Kidney tubule cell (primary cell): ENCODE data around the gene APBA3.

Source experiments
- DNase-seq: peaks from one replicate; pipeline ENCODE4 v3.0.0-alpha.2; 2018; ENCODE audit warnings: low spot score

The APBA3 gene

GRCh38 chr19:3788996-3789778 is 27.7 kb upstream of the APBA3 start:
- DNase-seq, result no peak

GRCh38 chr19:3785938-3786824 is 24.7 kb upstream of the APBA3 start, which contains the start of gene MATK:
MATK (minus strand) TSS chr19:3786381; CDS start chr19:3785135, 1,246 bp downstream.
- no peak for DNase-seq

- peak; percentile 4 for DNase-seq
Observed at GRCh38 chr19:3785451-3785937, 24.0 kb upstream of the APBA3 start.

GRCh38 chr19:3784607-3785450 is 23.3 kb upstream of the APBA3 start:
- peak; percentile 45 for DNase-seq

- DNase-seq, result no peak
Observed at GRCh38 chr19:3783660-3784584, 22.4 kb upstream of the APBA3 start.

DNA sequence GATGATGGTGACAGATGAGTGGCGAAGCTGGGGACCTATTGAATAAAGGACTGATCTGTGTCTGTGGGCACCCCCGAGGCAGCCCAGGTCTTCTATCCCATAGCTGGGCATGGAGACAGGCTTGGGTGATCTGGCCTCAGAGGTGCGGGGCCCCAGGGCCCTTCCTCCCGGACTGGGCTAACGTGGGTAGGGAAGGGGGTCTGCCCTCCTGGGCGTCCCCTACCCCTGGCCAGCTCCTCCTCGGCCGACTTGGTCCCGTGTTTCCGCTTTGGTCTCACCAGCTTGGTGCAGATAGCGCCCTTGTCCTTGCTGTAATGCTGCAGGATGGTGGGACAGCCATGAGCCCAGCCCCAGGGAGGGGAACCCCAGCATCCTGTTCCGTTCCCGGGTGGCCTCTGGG is 21.4 kb upstream of the APBA3 start:
- DNase-seq, result no peak

GRCh38 chr19:3782330-3782729 is 20.8 kb upstream of the APBA3 start:
- DNase-seq, result no peak

DNA sequence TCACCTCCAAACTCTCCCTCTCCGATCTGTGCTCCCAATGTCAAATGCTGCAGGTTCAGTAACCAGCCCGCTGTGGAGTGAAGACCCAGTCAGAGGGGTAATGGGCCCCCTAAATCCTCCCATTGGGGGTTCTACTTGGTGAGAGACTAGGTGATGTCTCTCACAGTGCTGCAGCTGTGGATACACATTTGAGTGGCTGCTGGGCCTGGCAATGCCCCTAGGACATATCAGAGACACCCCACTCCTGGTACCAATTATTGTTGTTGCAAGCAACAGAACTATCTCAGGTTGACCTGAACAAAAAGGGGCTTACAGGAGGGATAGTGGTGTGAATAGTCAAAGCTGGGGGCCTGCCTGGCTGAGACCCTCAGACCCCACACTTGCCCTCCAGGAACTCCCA is 20.1 kb upstream of the APBA3 start:
- DNase-seq, result no peak

DNA sequence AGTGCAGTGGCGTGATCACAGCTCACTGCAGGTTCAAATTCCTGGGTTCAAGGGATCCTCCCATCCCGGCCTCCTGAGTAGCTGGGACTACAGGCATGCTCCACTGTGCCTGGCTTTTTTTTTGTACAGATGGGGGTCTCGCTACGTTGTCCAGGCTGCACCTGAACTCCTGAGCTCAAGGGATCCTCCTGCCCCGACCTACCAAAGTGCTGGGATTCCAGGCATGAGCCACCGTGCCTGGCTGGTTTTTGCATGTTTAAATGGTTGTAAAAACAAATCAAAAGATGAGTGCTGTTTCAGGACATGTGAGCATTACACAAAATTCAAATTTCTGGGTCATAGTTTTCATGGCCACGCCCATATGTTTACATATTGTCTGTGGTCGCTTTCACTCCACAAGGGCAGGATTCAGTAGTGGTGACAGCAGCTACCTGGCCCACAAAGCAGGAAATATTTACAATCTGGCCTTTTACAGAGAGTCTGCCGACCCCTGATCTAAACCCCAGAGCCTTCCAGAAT is 19.4 kb upstream of the APBA3 start:
- DNase-seq, result no peak

DNA sequence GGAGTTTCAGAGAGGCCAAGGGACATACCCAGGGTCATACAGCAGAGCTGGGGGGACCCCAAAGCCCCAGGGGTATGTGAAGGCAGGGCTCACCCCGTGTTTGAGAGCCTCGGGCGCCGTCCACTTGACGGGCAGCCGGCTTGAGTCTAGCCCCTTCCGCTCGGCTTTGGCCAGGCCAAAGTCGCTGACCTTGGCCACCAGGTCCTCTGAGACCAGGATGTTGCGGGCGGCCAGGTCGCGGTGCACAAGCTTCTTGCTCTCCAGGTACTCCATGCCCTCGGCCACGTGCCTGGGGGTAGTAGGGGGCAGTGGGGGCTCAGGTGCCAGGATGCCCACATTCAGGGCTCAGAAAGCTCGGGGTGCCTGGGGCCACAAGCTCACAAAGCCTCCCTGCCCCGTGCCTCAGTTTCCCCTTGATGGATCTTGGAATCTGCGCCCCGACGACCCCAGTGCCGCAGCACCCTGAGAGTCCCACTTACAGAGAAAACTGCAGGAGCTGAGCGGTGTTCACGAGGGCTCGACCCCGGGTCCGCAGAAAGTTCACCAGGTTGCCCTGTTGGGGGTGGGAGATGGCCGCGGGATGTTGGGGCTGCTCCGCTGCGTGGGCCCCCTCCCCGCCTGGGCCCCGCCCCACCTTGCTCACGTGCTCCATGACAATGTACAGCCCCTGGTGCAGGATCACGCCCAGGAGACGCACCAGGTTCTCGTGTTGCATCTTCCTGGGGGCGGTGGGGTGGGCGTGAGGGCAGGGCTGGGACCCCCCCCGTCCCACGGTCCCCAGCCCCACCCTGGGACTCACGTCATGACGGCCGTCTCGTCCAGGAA is 17.6 kb upstream of the APBA3 start:
- no peak for DNase-seq

GRCh38 chr19:3778104-3778867 is 16.8 kb upstream of the APBA3 start:
- DNase-seq, result no peak

DNA sequence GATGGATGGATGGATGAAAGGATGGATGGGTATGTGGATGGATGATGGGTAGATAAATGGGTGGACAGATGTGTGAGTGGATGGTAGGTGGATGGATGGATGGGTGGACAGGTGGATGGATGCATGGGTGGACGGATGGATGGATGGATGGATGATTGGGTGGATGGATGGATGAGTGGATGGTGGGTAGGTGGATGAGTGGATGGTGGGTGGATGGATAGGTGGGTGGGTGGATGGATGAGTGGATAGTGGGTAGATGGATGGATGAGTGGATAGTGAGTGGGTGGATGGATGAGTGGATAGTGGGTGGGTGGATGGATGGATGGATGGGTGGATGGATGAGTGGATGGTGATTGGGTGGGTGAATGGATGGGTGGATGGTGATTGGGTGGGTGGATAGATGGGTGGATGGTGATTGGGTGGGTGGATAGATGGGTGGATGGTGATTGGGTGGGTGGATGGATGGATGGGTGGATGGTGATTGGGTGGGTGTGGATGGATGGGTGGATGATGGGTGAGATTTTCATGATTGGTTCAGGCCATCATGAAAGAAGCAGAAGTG is 15.1 kb upstream of the APBA3 start:
- no peak for DNase-seq

DNA sequence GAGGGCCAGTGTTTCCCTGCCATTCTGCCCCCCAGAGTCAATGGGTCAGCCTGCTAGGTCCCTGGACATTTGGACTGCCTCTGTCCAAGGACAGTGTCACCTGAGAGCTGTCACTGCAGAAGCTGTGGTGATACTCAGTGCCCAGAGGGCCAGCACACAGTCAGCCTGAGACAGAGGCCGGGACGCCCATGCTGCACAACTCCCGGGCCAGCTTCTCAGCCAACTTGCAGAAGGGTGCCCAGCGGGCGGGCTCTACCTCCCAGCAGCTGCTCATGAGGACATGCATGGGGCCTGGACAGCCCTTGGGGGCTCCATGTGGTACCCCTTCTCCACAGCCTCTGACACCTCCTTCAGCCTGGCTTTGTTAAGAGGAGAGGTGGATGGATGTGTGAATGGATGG is 14.3 kb upstream of the APBA3 start:
- no peak for DNase-seq

GRCh38 chr19:3775374-3775711 is 13.9 kb upstream of the APBA3 start:
- DNase-seq, result no peak

DNA sequence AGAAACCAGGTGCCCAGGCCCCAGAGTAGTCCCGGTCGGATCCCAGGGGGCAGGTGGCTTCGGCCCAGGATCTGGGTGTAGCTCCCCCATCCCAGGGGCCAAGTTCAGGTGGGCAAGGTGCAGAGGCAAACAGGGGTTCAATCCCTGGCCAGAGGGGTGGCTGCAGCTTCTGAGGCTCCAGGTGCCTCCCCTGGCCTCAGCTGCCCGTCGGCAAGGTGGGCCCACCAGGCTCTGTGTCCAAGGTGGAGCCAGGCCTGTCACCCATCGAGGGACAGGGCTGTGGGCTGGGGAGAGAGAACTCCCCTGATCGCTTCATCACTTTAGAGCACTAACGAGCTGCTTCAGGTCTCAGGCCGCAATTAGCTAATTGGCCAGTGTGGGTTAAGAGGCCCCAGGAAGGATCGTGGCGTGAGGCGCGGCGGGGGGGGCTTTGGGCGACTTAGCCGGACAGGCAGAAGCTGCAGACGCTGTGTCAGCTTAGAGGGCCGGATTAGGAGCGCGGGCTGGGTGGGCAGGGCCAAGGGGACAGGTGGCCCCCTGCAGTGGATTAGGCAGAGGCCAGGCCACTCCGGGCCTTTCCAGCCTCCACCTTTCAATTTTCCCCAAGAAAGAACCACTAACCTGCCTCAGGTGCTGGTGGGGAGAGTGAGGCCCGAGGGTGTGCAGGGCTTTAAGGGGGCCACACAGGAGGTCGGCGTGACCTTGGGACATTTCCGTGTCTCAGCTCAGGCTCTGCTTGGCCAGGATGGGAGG is 13.3 kb upstream of the APBA3 start:
- no peak for DNase-seq

DNA sequence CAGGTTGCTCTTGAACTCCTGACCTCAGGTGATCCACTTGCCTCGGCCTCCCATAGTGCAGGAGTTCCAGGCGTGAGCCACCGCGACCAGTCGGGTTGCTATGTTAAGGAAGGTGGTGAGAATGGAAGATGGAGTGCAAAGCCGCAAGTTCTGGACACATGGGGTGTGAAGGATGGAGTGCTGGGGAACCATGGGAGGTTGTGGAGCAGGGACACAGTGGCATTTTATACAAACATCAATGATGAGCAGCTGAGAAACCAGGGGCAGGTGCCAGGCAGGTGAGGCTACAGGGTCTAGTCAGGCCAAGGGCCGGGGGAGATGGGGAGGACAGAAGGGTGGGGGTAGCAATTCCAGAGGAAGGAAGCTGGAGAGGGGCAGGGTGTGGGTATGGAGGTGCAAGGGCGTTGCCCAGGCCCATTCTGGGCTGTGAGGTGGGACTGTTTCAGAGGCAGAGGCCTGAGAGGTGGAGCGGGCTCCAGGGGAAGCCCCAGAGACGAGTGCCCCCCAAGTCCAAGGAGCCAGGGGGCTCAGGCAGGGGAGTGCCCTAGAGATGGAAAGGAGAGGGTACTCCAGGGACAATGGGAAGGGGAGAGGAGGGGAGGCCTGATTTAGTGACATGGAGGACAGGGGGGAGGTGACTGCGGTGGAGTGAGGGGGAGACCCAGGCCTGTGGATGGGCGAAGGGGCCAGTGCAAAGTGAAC is 12.5 kb upstream of the APBA3 start:
- DNase-seq, result no peak

GRCh38 chr19:3771906-3772455 is 10.5 kb upstream of the APBA3 start, which contains the start of gene RAX2:
RAX2 (minus strand) TSS chr19:3772228; CDS start chr19:3771742, 486 bp downstream.
- DNase-seq, result no peak
